GM10847 (cell line): ENCODE data around the gene NFKB2.

Experiments
- POLR2A ChIP-seq: IDR thresholded peaks from 2 replicates; pipeline ENCODE4 v1.6.1; 2011; ENCODE audit not compliant: insufficient read length; ENCODE audit errors: extremely low read depth

Gene NFKB2

GRCh38 chr10:102395400-102396316 lies at the start of gene NFKB2:
Gene NFKB2, plus strand, starts transcription at chr10:102395705. Its CDS starts 255 bp downstream, at chr10:102395960.
- peak; percentile 33 for TF ChIP-seq POLR2A

GRCh38 chr10:102347236-102347828 lies 48.2 kb upstream of the NFKB2 start:
- TF ChIP-seq POLR2A: no peak

GRCh38 chr10:102352066-102352715 lies 43.3 kb upstream of the NFKB2 start:
- TF ChIP-seq POLR2A: no peak

- no peak for TF ChIP-seq POLR2A
Observed at GRCh38 chr10:102354451-102354850, 41.1 kb upstream of the NFKB2 start.

- TF ChIP-seq POLR2A: no peak
Observed at GRCh38 chr10:102358712-102359382, 36.7 kb upstream of the NFKB2 start.

GRCh38 chr10:102367441-102367840 lies 28.1 kb upstream of the NFKB2 start:
- TF ChIP-seq POLR2A: no peak

GRCh38 chr10:102368077-102368476 lies 27.4 kb upstream of the NFKB2 start:
- TF ChIP-seq POLR2A: no peak

GRCh38 chr10:102371295-102371694 lies 24.2 kb upstream of the NFKB2 start:
- no peak for TF ChIP-seq POLR2A

GRCh38 chr10:102375250-102375649 lies 20.3 kb upstream of the NFKB2 start:
- TF ChIP-seq POLR2A: no peak

- TF ChIP-seq POLR2A: no peak
Observed at GRCh38 chr10:102375867-102376266, 19.6 kb upstream of the NFKB2 start.

GRCh38 chr10:102376901-102377300 lies 18.6 kb upstream of the NFKB2 start:
- no peak for TF ChIP-seq POLR2A

GRCh38 chr10:102379383-102379782 lies 16.1 kb upstream of the NFKB2 start:
- TF ChIP-seq POLR2A: no peak

- no peak for TF ChIP-seq POLR2A
Observed at GRCh38 chr10:102381983-102382382, 13.5 kb upstream of the NFKB2 start.

GRCh38 chr10:102382871-102383270 lies 12.6 kb upstream of the NFKB2 start:
- TF ChIP-seq POLR2A: no peak

- TF ChIP-seq POLR2A: no peak
Observed at GRCh38 chr10:102384053-102384452, 11.5 kb upstream of the NFKB2 start.
